CD4-positive, CD25-positive, alpha-beta regulatory T cell (primary cell): ENCODE results near the gene GOLGA6L10. TPM values are rescaled to one million over a fixed set of nuclear protein-coding genes. Genes with fewer than 3 reads are reported as not detected.
"Not testable (repeated sequence)": the region's sequence is repeated elsewhere in the genome, so short reads cannot be mapped to it uniquely, and the experiment has no call there.

Experiments
- ATAC-seq, 2 donors: fragments of 150-1000 bp; cut with Tn5 transposase; one replicate each; pipeline ENCODE4 v1.10.0; 2021; ENCODE audit warnings: low read depth in 2 of 2, moderate number of reproducible peaks in 2 of 2, moderate library complexity in 1 of 2
- DNase-seq, 3 donors: peaks; one replicate each; pipeline versions ENCODE4 v3.0.0 to v3.0.0-alpha.2; 2012 to 2022; ENCODE audit warnings: mixed read lengths in 1 of 3
- H3K27ac ChIP-seq: one replicate; pipeline ENCODE4 v1.7.0; 2013; ENCODE audit warnings: mild to moderate bottlenecking, low read length; ENCODE audit not compliant: insufficient read depth, poor library complexity, severe bottlenecking
- H3K27me3 ChIP-seq: one replicate; pipeline ENCODE4 v1.7.0; 2013; ENCODE audit warnings: low read length; ENCODE audit not compliant: control insufficient read depth, insufficient read depth
- H3K36me3 ChIP-seq: one replicate; pipeline ENCODE4 v1.7.0; 2013; ENCODE audit warnings: mild to moderate bottlenecking, low read length, moderate library complexity; ENCODE audit not compliant: control insufficient read depth, insufficient read depth
- H3K4me1 ChIP-seq: 2 replicates; pipeline ENCODE4 v1.7.0; 2013; ENCODE audit warnings: mild to moderate bottlenecking, low read length; ENCODE audit not compliant: insufficient read depth, control insufficient read depth, poor library complexity, severe bottlenecking
- H3K4me3 ChIP-seq: one replicate; pipeline ENCODE4 v1.7.0; 2013; ENCODE audit warnings: low read depth, mild to moderate bottlenecking, low read length, moderate library complexity
- H3K9me3 ChIP-seq, 2 experiments: 1 replicate in 1 of 2; 2 replicates in 1 of 2; pipeline ENCODE4 v1.7.0; 2013; ENCODE audit warnings: low read length in 2 of 2, mild to moderate bottlenecking in 1 of 2, moderate library complexity in 1 of 2; ENCODE audit not compliant: control insufficient read depth in 2 of 2
- H3K27ac Mint-ChIP-seq, 3 donors: one replicate each; pipeline ENCODE4 v1.8.0; 2020 to 2022; ENCODE audit warnings: mild to moderate bottlenecking in 3 of 3, mixed read lengths in 3 of 3, moderate library complexity in 2 of 3
- H3K27me3 Mint-ChIP-seq: one replicate; pipeline ENCODE4 v1.8.0; 2022; ENCODE audit warnings: mild to moderate bottlenecking, mixed read lengths
- H3K36me3 Mint-ChIP-seq: one replicate; pipeline ENCODE4 v1.8.0; 2020; ENCODE audit warnings: mixed read lengths
- H3K4me1 Mint-ChIP-seq, 4 donors: one replicate each; pipeline ENCODE4 v1.8.0; 2020 to 2022; ENCODE audit warnings: mixed read lengths in 4 of 4, mild to moderate bottlenecking in 1 of 4
- H3K4me3 Mint-ChIP-seq, 4 donors: one replicate each; pipeline ENCODE4 v1.8.0; 2020 to 2022; ENCODE audit warnings: mild to moderate bottlenecking in 4 of 4, mixed read lengths in 4 of 4, moderate library complexity in 3 of 4
- H3K9me3 Mint-ChIP-seq, 7 donors: one replicate each; pipeline ENCODE4 v1.8.0; 2020 to 2022; ENCODE audit warnings: mixed read lengths in 7 of 7, mild to moderate bottlenecking in 3 of 7, moderate library complexity in 2 of 7
- polyA plus RNA-seq, 4 donors: library from polyadenylated mRNA; unstranded; fragments of 300-500 nt; fragmentation: Illumina TruSeq; gene quantifications; one replicate each; pipeline ENCODE4 v1.2.3, GENCODE V29; 2021
- total RNA-seq: library from RNA; stranded (reverse); gene quantifications from one replicate; pipeline ENCODE4 v1.2.3, GENCODE V29; 2022

GOLGA6L10 gene
- total and polyA plus RNA-seq, 5 donors from 2014 or later: 0.06 to 2.3 (median 0.12) TPM; not detected in 1

DNA sequence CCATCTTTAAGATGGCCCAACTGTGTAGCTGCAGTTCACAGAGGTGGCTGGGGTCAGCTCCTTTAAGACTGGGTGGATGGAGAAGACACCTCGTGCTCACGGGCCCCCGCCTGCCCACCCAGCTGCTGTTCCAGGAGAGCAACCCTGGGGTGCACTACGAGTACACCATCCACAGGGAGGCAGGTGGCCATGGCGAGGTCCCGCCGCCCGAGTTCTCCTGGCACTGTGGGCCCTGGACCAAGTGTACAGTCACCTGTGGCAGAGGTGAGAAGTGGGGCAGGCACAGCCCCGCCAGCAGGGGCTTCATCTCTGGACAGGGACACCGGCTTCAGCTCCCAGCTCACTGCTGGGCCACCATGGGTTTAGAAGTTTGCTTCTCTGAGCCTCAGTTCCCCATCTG, 26.8 kb downstream of the GOLGA6L10 start:
- not testable (repeated sequence) for H3K27me3 Mint-ChIP-seq, H3K27me3 ChIP-seq, ATAC-seq, H3K4me1 Mint-ChIP-seq, H3K27ac Mint-ChIP-seq, DNase-seq, H3K36me3 ChIP-seq, H3K4me1 ChIP-seq, H3K9me3 ChIP-seq, H3K4me3 ChIP-seq, H3K36me3 Mint-ChIP-seq, H3K27ac ChIP-seq, H3K9me3 Mint-ChIP-seq, H3K4me3 Mint-ChIP-seq

GRCh38 chr15:82320861-82321260, 28.4 kb downstream of the GOLGA6L10 start:
- H3K27ac Mint-ChIP-seq, H3K9me3 Mint-ChIP-seq, ATAC-seq, H3K4me1 Mint-ChIP-seq, H3K36me3 Mint-ChIP-seq, H3K4me3 Mint-ChIP-seq, H3K9me3 ChIP-seq, DNase-seq, H3K4me3 ChIP-seq, H3K27me3 Mint-ChIP-seq, H3K36me3 ChIP-seq, H3K27ac ChIP-seq, H3K4me1 ChIP-seq, H3K27me3 ChIP-seq: not testable (repeated sequence)

GRCh38 chr15:82319522-82320278, 29.6 kb downstream of the GOLGA6L10 start:
- not testable (repeated sequence) for H3K9me3 ChIP-seq, H3K27ac ChIP-seq, H3K27me3 ChIP-seq, H3K27me3 Mint-ChIP-seq, H3K9me3 Mint-ChIP-seq, H3K4me3 Mint-ChIP-seq, H3K4me1 ChIP-seq, H3K4me1 Mint-ChIP-seq, DNase-seq, H3K36me3 ChIP-seq, H3K27ac Mint-ChIP-seq, H3K4me3 ChIP-seq, H3K36me3 Mint-ChIP-seq, ATAC-seq

DNA sequence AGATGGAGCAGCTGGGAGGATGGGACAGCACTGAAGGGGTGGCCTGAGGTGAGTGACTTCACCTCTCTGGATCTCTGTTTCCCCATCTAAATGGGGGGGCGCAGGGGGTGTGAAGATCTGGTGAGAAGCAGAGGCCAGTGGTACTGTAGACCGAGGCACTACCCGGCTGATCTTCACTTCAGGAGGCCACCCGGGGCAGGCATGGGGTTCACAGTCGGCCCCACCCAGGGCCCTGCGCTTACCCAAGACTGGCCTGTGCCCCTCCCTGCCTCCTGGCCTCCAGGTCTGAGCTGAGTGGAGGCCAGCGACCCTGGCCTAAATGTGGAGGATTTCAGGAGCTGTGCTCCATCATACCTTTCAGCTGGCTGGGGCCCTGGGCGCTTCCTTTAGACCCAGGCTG, 31.0 kb downstream of the GOLGA6L10 start:
- not testable (repeated sequence) for H3K27ac Mint-ChIP-seq, H3K27me3 ChIP-seq, H3K36me3 ChIP-seq, H3K36me3 Mint-ChIP-seq, H3K27me3 Mint-ChIP-seq, H3K4me3 ChIP-seq, H3K4me3 Mint-ChIP-seq, ATAC-seq, DNase-seq, H3K4me1 Mint-ChIP-seq, H3K9me3 Mint-ChIP-seq, H3K27ac ChIP-seq, H3K9me3 ChIP-seq, H3K4me1 ChIP-seq

DNA sequence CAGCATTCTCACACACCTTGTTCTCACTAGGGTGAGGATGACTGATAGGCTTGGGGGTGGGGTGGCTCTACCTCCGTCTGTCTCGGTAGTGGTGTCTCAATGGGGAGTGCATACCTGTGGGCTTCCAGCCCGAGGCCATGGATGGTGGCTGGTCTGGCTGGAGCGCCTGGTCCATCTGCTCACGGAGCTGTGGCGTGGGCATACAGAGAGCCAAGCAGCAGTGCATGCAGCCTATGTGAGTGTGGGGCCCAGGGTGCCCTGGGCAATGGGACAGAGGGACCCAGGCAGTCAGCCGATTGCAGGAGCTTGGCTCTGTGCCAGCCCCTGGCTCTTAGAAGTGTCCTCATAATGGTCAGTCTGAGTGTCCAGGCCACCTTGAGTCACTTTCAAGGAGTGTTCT, 31.8 kb downstream of the GOLGA6L10 start:
- H3K4me1 ChIP-seq, H3K9me3 ChIP-seq, H3K27me3 Mint-ChIP-seq, H3K9me3 Mint-ChIP-seq, H3K36me3 Mint-ChIP-seq, H3K4me3 Mint-ChIP-seq, H3K36me3 ChIP-seq, H3K27ac Mint-ChIP-seq, H3K4me3 ChIP-seq, H3K27ac ChIP-seq, ATAC-seq, DNase-seq, H3K27me3 ChIP-seq, H3K4me1 Mint-ChIP-seq: not testable (repeated sequence)

DNA sequence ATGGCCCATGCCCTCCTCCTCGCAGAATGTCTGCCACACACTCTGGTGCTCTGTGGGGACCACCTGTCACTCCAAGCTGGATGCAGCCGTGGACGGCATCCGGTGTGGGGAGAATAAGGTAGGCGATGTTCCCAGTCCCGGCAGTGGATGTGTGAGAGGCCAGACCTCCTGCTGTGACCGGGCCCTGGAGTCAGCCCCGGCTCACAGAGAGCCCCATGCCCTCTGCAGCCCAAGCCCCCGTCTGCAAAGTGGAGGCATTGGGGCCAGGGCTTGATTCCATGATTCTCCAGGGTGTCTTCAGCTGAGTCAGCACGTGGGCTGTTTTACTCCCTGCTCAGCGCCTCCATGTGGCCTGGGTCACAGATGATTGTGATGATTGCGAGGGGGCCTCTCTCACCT, 32.2 kb downstream of the GOLGA6L10 start:
- no peaks in the 10 kb centered on the region for H3K27me3 ChIP-seq
- Mint-ChIP-seq H3K36me3 (no peaks in the 10 kb centered on the region), H3K27me3 (peaks cover 8% of the 10 kb centered on the region), H3K4me3 (no peak overlapping the region), H3K27ac (no peak overlapping the region), H3K4me1 (no peaks in the 10 kb centered on the region), H3K9me3 (no peaks in the 10 kb centered on the region)
- H3K36me3 ChIP-seq: no peaks in the 10 kb centered on the region
- no peaks in the 10 kb centered on the region for H3K4me1 ChIP-seq
- DNase-seq (no peak), ATAC-seq (no peak)
- no peak overlapping the region for H3K4me3 ChIP-seq
- H3K27ac ChIP-seq: no peak overlapping the region
- no peaks in the 10 kb centered on the region for H3K9me3 ChIP-seq

DNA sequence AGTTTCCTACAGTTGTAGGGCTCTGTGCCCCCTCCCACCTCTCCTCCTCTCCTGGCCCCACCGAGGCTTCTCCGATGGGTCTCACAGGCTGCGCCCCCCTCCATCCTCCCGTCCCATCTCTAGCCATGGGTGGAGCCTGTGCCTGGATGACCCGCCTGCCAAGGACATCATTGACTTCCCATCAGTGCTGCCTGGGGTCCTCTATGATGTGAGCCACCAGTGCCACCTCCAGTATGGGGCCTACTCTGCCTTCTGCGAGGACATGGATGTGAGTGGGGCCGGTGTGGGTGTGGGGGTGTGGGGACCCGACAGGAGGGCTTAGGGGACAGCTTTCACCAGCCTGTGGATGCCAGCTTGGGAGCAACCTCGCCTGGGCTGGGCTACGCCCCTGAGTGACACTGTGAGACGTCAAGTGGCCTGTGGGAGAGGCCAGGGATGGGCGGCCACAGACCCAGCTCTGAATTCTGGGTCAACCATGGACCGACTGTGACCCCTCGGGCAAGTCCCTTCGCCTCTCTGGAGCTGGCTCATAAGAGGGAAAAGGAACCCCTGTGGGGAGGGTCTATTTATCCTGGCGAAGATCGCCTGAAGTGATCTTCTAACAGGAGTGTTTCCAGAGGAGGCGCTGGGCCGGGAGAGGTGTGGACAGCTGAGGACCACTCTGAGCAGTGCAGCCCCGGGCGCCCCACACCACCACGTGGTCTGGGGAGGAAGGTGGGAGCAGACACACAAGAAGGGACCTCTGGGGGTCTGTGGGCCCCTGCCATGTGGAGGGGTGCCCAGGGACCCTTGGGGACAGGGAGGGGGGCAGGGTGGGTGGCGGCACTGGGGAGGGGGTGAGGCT, 32.8 kb downstream of the GOLGA6L10 start:
- H3K4me1 Mint-ChIP-seq, H3K27ac Mint-ChIP-seq, H3K36me3 ChIP-seq, H3K9me3 Mint-ChIP-seq, H3K4me3 ChIP-seq, H3K36me3 Mint-ChIP-seq, H3K4me3 Mint-ChIP-seq, DNase-seq, H3K4me1 ChIP-seq, H3K27ac ChIP-seq, H3K27me3 Mint-ChIP-seq, H3K9me3 ChIP-seq, H3K27me3 ChIP-seq, ATAC-seq: not testable (repeated sequence)
